ENCODE results near the gene HDAC4. TPM values are rescaled to one million over a fixed set of nuclear protein-coding genes. Genes with fewer than 3 reads are reported as not detected.

Gene HDAC4
- total RNA-seq, 1 experiment from 2014 or later = 32.0 TPM

DNA sequence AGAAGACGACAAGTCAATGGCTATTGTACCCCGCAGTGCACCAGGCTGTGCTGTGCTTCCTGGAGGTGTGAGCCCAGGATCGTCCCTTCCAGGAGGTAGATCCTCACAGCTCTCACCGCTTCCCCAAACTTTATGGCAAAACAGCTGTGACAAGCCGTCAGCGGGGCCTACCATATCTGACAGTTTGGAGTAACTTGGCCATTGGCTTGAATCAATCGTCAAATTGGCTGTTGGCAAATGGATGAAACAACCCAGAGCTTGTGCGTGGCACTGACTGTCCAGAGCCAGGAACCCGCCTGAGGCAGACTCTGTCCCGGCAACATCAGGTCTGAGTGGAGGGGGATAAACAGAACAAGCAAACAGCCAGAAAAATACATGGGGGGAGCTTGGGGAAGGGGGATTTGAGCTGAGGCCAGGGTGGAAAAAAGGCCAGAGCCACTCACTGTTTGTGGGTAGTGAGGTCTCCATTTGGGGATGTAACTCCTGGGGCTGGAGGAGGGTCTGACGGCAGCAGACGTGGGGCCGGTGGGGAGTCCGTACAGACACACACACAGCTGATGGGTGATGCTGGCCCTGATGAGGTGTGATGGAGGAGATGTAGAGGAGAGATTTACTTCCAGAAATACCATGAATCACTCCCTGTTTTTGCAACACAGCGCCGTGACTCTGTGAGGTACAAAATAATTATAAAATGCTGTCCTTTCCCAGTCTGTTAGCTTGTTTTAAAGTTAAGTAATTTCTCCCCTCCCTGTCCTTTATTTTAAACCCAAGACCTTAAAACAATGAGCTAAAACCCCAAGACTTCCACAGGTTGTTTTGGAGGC is 378.2 kb downstream of the HDAC4 start:
- no peak overlapping the region for H3K14ac ChIP-seq (ENCODE audit: insufficient read depth, low read length)
- H3K27me3 Mint-ChIP-seq (ENCODE audit: low read depth) = peaks cover 5% of the 10 kb centered on the region
- H3K4me1 Mint-ChIP-seq = peaks cover 9 to 12% of the 10 kb centered on the region in 2 experiments
- no peaks in the 10 kb centered on the region for H3K4me1 ChIP-seq (ENCODE audit: insufficient read depth, low read length)
- no peak overlapping the region for H3K4ac ChIP-seq (ENCODE audit: low read depth, low read length)
- no peaks in the 10 kb centered on the region for H3K27me3 ChIP-seq (ENCODE audit: insufficient read depth, low read length)
- no peak overlapping the region for H2BK20ac ChIP-seq (ENCODE audit: low read depth, low read length, poor library complexity, severe bottlenecking)
- H3K4me2 ChIP-seq (ENCODE audit: insufficient read depth, insufficient read length, low read length) = no peak overlapping the region
- H3T11ph ChIP-seq (ENCODE audit: low read length) = no peak overlapping the region
- no peaks in the 10 kb centered on the region for H3K79me1 ChIP-seq (ENCODE audit: insufficient read depth, low read depth, low read length, poor library complexity, severe bottlenecking)
- no peak overlapping the region for H3K56ac ChIP-seq (ENCODE audit: insufficient read length, low read depth, low read length)
- no peak overlapping the region for H3K27ac ChIP-seq (ENCODE audit: insufficient read length, low read depth, low read length)
- no peak overlapping the region for H3K4me3 Mint-ChIP-seq
- no peak overlapping the region for H3K23ac ChIP-seq (ENCODE audit: insufficient read length, low read depth, low read length)
- no peak overlapping the region for H2BK120ac ChIP-seq (ENCODE audit: low read depth, low read length, poor library complexity, severe bottlenecking)
- no peak overlapping the region for H2BK12ac ChIP-seq (ENCODE audit: insufficient read length, low read depth, low read length)
- no peak overlapping the region for H2AFZ ChIP-seq (ENCODE audit: low read length)
- H2BK15ac ChIP-seq (ENCODE audit: low read depth, low read length) = no peak overlapping the region
- H4K8ac ChIP-seq (replicated peaks; ENCODE audit: insufficient read length, low read depth, low read length) = no peak overlapping the region
- H4K20me1 ChIP-seq (ENCODE audit: control insufficient read depth, insufficient read depth, insufficient read length) = no peaks in the 10 kb centered on the region
- H3K36me3 Mint-ChIP-seq (ENCODE audit: insufficient read depth in 1 of 3, low read depth in 3 of 3) = no peaks in the 10 kb centered on the region
- no peak overlapping the region for H2BK5ac ChIP-seq (ENCODE audit: insufficient read length, low read length)
- no CpG with 5 or more reads among the region's 16 CpGs for WGBS (ENCODE audit: extremely low coverage, insufficient read length, low lambda C conversion rate)
- H3K79me2 ChIP-seq (ENCODE audit: insufficient read depth, low read length) = no peaks in the 10 kb centered on the region
- no peak overlapping the region for H4K5ac ChIP-seq (ENCODE audit: insufficient read length, low read depth, low read length)
- H3K18ac ChIP-seq (ENCODE audit: insufficient read length, low read depth, low read length) = no peak overlapping the region
- H2AK5ac ChIP-seq (ENCODE audit: insufficient read length, low read length) = no peak overlapping the region
- no peak for DNase-seq
- H3K23me2 ChIP-seq (ENCODE audit: insufficient read length, low read depth, low read length, poor library complexity, severe bottlenecking) = no peaks in the 10 kb centered on the region
- no peak overlapping the region for H4K91ac ChIP-seq (ENCODE audit: insufficient read length, low read depth, low read length)
- H3K9ac ChIP-seq (ENCODE audit: extremely low read depth, insufficient read length, low read length) = no peak overlapping the region
- no peak overlapping the region; a peak in 2 of 7 replicates for H3K27ac Mint-ChIP-seq
- no peaks in the 10 kb centered on the region for H3K9me3 ChIP-seq (ENCODE audit: control insufficient read depth, low read depth, low read length)
- no peaks in the 10 kb centered on the region for H3K9me3 Mint-ChIP-seq
- no peak for TF ChIP-seq CTCF (conservative IDR thresholded peaks at IDR 0.05)
